Measurements from ENCODE around the gene AKR1B1. TPM values are rescaled to one million over a fixed set of nuclear protein-coding genes. Genes with fewer than 3 reads are reported as not detected.

AKR1B1 gene
- total RNA-seq, 1 experiment from 2014 or later, result 135 TPM

DNA sequence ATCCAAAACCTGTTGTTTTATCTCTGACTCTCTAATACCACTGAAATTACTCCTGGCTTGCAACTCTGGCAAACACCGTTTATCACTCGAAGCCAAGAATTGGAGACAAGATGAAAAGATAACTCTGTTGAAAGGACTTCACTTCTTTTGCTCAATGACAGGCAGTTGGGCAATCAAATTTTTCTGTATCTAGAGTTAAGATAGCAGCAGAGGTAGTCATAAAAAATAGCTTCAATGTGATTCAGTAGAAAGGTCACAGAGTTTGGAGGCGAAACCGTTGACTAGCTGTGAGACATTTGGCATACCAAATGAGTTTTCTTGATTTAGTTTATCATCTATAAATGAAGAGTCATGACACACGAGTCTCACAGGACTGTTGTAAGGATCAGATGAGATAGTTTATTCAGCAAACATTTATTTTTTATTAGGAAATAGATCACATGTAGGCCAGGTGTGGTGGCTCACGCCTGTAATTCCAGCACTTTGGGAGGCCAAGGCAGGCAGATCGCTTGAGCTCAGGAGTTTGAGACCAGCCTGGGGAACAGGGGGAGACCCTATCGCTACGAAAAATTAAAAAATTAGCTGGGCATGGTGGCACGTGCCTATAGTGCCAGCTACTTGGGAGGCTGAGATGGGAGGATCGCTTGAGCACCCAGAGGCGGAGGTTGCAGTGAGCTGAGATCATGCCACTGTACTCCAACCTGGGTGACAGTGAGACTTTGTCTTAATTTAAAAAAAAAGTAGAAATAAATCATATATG lies 23.6 kb downstream of the AKR1B1 start (continued):
- TF ChIP-seq USF1 (CRISPR knock-in tag; IDR thresholded peaks at IDR 0.05), result no peak
- TF ChIP-seq, protein P1, sequence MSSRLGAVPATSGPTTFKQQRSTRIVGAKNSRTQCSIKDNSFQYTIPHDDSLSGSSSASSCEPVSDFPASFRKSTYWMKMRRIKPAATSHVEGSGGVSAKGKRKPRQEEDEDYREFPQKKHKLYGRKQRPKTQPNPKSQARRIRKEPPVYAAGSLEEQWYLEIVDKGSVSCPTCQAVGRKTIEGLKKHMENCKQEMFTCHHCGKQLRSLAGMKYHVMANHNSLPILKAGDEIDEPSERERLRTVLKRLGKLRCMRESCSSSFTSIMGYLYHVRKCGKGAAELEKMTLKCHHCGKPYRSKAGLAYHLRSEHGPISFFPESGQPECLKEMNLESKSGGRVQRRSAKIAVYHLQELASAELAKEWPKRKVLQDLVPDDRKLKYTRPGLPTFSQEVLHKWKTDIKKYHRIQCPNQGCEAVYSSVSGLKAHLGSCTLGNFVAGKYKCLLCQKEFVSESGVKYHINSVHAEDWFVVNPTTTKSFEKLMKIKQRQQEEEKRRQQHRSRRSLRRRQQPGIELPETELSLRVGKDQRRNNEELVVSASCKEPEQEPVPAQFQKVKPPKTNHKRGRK (CRISPR knock-in tag; IDR thresholded peaks at IDR 0.05; ENCODE audit: borderline replicate concordance), result no peak
- no peak for TF ChIP-seq GABPB1 (CRISPR knock-in tag; IDR thresholded peaks at IDR 0.05)
- TF ChIP-seq, protein P2, sequence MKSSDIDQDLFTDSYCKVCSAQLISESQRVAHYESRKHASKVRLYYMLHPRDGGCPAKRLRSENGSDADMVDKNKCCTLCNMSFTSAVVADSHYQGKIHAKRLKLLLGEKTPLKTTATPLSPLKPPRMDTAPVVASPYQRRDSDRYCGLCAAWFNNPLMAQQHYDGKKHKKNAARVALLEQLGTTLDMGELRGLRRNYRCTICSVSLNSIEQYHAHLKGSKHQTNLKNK (CRISPR knock-in tag; IDR thresholded peaks at IDR 0.05), result no peak
- no peak for TF ChIP-seq ZNF232 (CRISPR knock-in tag; IDR thresholded peaks at IDR 0.05)
- TF ChIP-seq TEAD4 (CRISPR knock-in tag; IDR thresholded peaks at IDR 0.05), result no peak
- TF ChIP-seq PRDM15 (CRISPR knock-in tag; IDR thresholded peaks at IDR 0.05), result no peak

GRCh38 chr7:134434701-134435100 lies 24.2 kb downstream of the AKR1B1 start:
- Mint-ChIP-seq H3K36me3 (peaks cover 14% of the 10 kb centered on the region), H3K4me1 (no peaks in the 10 kb centered on the region), H3K9me3 (peaks cover 17% of the 10 kb centered on the region), H3K27me3 (ENCODE audit: low read depth) (peaks cover 6% of the 10 kb centered on the region; the same call in 1 of the 2 replicates), H3K4me3 (no peak overlapping the region), H3K27ac (no peak overlapping the region)
- no peak for ATAC-seq
- POLR2A ChIA-PET, result no interaction called here
- no peak for DNase-seq (ENCODE audit: low spot score)
- CTCF ChIA-PET, result no interaction called here
- TF ChIP-seq IRF1 (CRISPR knock-in tag; IDR thresholded peaks at IDR 0.05) (no peak), ELF4 (CRISPR knock-in tag; IDR thresholded peaks at IDR 0.05; ENCODE audit: low read depth) (no peak), GTF2I (CRISPR knock-in tag; conservative IDR thresholded peaks at IDR 0.05) (no peak), ZNF396 (CRISPR knock-in tag; IDR thresholded peaks at IDR 0.05; ENCODE audit: borderline replicate concordance) (no peak), ZNF425 (CRISPR knock-in tag; conservative IDR thresholded peaks at IDR 0.05) (no peak), KAT7 (CRISPR knock-in tag; IDR thresholded peaks at IDR 0.05; ENCODE audit: borderline replicate concordance) (no peak), ERG (CRISPR knock-in tag; IDR thresholded peaks at IDR 0.05) (no peak), TEAD4 (CRISPR knock-in tag; IDR thresholded peaks at IDR 0.05) (no peak), CTCF (IDR thresholded peaks at IDR 0.05) (no peak), NR2C2 (CRISPR knock-in tag; IDR thresholded peaks at IDR 0.05) (no peak)
- TF ChIP-seq, protein P3, sequence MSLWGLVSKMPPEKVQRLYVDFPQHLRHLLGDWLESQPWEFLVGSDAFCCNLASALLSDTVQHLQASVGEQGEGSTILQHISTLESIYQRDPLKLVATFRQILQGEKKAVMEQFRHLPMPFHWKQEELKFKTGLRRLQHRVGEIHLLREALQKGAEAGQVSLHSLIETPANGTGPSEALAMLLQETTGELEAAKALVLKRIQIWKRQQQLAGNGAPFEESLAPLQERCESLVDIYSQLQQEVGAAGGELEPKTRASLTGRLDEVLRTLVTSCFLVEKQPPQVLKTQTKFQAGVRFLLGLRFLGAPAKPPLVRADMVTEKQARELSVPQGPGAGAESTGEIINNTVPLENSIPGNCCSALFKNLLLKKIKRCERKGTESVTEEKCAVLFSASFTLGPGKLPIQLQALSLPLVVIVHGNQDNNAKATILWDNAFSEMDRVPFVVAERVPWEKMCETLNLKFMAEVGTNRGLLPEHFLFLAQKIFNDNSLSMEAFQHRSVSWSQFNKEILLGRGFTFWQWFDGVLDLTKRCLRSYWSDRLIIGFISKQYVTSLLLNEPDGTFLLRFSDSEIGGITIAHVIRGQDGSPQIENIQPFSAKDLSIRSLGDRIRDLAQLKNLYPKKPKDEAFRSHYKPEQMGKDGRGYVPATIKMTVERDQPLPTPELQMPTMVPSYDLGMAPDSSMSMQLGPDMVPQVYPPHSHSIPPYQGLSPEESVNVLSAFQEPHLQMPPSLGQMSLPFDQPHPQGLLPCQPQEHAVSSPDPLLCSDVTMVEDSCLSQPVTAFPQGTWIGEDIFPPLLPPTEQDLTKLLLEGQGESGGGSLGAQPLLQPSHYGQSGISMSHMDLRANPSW (CRISPR knock-in tag; conservative IDR thresholded peaks at IDR 0.05; ENCODE audit: low read depth), result no peak
- TF ChIP-seq, protein P4, sequence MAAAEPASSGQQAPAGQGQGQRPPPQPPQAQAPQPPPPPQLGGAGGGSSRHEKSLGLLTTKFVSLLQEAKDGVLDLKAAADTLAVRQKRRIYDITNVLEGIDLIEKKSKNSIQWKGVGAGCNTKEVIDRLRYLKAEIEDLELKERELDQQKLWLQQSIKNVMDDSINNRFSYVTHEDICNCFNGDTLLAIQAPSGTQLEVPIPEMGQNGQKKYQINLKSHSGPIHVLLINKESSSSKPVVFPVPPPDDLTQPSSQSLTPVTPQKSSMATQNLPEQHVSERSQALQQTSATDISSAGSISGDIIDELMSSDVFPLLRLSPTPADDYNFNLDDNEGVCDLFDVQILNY (CRISPR knock-in tag; IDR thresholded peaks at IDR 0.05), result no peak
